Stimulated activated CD4-positive, alpha-beta T cell treated with anti-CD3 and anti-CD28 coated beads, Interleukin-15, amount 100 ng/mL, for 24 hours (primary cell): ENCODE measurements around the gene ATP6V1B1.
A peak's percentile ranks its signal among the peaks of the same experiment; 100 is the strongest.
"Not testable (repeated sequence)": the region's sequence is repeated elsewhere in the genome, so short reads cannot be mapped to it uniquely, and the experiment has no call there.

Source experiments
- DNase-seq: peaks from one replicate; pipeline ENCODE4 v3.0.0-alpha.2; 2020

ATP6V1B1 gene

DNA sequence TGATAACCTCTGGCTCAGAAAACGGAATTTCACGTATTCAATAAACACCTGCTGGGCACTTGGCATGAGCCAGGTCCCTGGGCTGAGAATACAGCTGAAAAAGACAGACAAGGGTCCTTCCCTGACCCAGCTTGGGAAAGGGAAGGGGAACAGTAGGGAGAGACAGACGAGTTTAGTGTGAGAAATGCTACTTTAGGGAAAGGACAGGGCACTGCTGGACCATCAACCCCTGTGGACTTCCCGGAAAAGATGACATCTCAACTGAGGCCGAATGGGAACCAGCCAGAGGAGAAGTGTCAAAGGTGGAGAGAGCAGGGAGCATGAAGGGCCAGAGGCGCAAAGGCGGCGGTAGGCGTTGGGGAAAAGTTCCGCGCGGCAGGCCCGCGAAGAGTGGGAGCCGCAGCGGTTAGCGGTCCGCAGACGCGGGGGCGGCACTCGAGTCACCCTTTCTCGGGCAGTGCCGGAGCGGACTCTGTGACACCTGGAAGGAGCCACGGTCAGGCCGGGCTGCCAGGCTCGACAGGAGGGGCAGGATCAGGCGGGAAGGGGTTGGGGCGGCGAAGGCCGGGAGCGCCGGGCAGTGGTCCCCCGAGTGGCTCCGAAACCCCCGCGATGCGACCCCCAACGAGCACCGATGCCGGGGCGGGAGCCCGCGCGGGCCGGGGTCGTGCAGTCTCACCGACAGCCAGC, 58.5 kb downstream of the ATP6V1B1 start:
- DNase-seq = peak; percentile 75

GRCh38 chr2:70994699-70995425, 59.2 kb downstream of the ATP6V1B1 start, which contains the start of gene TEX261:
TEX261 (minus strand) TSS chr2:70994873; CDS start chr2:70994757, 116 bp downstream.
- DNase-seq = peak; percentile 95

DNA sequence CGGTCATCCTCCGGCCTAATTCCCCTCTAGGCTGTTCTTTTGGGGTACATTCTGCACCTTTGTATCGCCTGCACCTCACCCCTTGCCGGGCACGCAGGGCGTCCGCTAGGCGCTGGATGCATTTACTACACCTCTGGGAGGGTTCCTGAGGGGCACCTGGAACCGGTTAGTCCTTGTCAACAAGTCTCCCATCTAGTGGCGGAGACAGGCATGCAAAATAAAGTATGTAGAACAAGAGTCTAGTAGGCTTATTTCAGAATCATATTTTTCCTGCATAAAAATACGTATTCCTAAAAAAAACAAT, 59.7 kb downstream of the ATP6V1B1 start:
- DNase-seq = peak; percentile 63

DNA sequence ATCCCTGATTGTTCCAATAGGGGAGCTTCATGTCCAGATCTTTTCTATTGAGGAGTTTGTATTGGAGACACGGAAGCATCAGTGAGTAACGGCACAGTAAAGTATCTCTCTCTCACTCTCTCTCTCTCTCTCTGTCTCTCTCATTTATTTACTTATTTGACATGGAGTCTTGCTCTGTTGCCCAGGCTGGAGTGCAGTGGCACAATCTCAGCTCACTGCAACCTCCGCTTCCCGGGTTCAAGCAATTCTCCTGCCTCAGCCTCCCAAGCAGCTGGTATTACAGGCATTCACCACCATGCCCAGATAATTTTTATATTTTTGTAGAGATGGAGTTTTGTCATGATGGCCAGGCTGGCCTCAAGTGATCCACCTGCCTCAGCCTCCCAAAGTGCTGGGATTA, 63.2 kb downstream of the ATP6V1B1 start:
- not testable (repeated sequence) for DNase-seq

- DNase-seq = no peak
These were observed 63.7 kb downstream of the ATP6V1B1 start for GRCh38 chr2:70999362-70999761.

- not testable (repeated sequence) for DNase-seq
These were observed 64.2 kb downstream of the ATP6V1B1 start for GRCh38 chr2:70999931-71000330.

- peak; percentile 90 for DNase-seq
These were observed 65.3 kb downstream of the ATP6V1B1 start for GRCh38 chr2:71000780-71001591.

DNA sequence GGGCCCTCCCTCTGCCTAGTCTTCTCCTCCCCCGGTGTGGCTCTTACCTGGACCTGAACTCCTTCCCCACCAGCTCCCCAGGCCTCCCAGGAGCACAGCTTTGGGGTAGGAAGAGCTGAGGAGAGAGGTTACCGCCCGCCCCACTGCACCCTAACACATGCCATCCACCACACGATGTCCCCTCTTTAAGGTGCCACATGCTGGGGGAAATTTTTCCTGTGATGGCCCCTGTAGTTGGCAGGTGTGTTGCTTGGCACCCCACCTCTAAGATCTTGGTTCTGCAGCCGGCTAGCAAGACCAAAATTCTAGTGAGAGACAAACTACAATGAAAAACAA, 65.9 kb downstream of the ATP6V1B1 start:
- no peak for DNase-seq

GRCh38 chr2:71001981-71002570, 66.4 kb downstream of the ATP6V1B1 start:
- DNase-seq = no peak

DNA sequence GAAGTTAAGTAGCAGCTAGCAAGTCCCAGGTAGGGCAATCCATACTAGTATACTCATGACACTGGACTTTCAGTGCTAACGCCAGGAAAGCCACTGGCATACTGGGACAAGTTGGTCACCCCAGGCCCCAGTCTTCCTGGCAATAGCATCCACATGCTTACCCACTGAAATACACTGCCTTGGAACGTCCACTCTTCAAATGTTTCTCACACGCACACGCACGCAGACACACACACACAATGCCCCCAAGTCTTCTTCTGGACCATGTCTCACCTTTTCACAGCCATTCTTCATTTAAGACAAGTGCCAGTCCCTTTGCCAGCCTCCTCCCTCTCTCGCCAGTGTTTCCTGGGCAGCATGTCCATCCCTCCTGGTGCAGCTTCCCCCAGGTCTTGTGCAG, 67.7 kb downstream of the ATP6V1B1 start:
- DNase-seq = no peak

GRCh38 chr2:71003966-71004755, 68.5 kb downstream of the ATP6V1B1 start:
- no peak for DNase-seq

DNA sequence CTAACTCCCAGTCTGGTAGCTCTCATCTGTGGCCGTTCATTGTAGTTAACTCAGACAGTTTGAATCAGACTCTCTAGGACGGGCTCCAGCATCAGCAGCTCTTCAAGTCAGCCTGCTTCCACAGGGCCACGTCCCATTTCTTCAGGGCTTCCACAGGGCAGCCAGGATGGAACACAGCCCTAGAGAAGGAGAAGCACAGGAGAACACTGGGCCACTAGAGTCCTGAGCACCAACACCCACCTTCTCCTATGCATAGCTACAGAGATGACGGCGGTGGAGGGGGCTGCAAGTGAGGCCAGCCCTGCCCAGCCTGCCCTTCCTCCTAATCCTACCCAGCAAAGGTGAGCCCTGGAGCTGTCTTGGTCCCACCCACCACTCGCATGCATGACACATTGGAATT, 69.2 kb downstream of the ATP6V1B1 start:
- DNase-seq = no peak

DNA sequence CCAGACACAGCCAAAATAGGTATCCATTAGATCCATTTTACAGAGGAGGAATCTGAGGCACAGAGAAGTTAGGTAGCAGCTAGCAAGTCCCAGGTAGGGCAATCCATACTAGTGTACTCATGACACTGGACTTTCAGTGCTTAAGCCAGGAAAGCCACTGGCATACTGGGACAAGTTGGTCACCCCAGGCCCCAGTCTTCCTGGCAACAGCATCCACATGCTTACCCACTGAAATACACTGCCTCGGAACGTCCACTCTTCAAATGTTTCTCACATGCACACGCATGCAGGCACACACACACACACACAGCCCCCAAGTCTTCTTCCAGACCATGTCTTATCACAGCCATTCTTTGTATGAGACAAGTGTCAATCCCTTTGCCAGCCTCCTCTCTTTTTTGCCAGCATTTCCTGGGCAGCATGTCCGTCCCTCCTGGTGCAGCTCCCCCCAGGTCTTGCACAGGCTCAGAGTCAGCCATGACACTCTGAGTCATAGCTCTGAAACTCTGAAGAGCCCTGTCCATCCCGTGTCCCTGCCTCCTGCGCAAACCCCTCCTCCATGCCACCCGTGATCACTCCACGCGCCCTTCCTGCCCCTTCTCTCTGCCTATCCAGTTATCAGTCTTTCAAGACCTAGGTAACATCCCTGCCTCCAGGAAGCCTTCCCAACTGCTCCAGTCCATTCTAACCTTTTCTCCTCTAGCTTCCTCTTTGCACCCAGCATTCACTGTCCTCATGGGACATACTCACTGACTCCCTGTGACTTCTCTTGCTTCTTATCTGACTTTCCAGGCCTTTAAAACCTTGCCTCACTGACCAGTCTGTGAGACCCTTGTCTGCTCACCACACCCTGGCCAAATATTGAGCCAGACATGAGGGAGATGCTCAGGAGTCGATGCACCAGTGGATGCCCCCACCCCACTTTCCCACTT, 69.8 kb downstream of the ATP6V1B1 start:
- no peak for DNase-seq

DNA sequence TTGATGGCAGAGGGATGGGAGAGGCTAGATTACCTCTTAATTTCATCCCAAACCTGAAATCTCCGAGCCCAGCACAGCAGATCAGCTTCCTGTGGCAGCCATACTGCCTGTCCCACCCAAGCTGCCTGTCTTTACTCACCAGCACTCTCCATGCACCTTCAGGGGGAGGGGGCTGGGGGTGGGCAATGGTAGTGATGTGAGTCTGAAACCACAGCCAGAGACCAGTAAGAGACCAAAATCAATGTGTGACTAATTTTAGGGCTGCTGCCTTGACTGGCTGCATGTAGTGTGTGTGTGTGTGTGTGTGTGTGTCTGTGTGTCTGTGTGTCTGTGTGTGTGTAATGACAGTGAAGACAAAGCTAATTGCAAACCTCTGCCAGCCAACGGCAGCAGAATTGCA, 70.6 kb downstream of the ATP6V1B1 start:
- no peak for DNase-seq

GRCh38 chr2:71006955-71007799, 71.5 kb downstream of the ATP6V1B1 start:
- no peak for DNase-seq

- DNase-seq = no peak
These were observed 72.6 kb downstream of the ATP6V1B1 start for GRCh38 chr2:71008342-71008741.

GRCh38 chr2:71011786-71012185, 76.1 kb downstream of the ATP6V1B1 start:
- not testable (repeated sequence) for DNase-seq
